ENCODE data around the gene MSL1. TPM values are rescaled to one million over a fixed set of nuclear protein-coding genes. Genes with fewer than 3 reads are reported as not detected.

MSL1 gene
- total RNA-seq: 100 to 1,000 TPM; 130 to 133 TPM
- 1 to 10 TPM; 6.0 to 8.3 TPM for polyA plus RNA-seq

- peak; percentile 82 to 91 (median 85) for DNase-seq
- H3K9me3 ChIP-seq (ENCODE audit: control insufficient read depth in 1 of 2, low read length in 2 of 2): no peaks in the 10 kb centered on the region
- Mint-ChIP-seq H3K36me3 (peaks cover 5 to 17% of the 10 kb centered on the region in 2 donors), H3K9me3 (peaks cover 0 to 5% (median 0%) of the 10 kb centered on the region in 8 donors), H3K27ac (peak within 1 kb of the TSS; percentile 78 to 92 (median 83)), H3K4me1 (peaks cover 17 to 47% (median 31%) of the 10 kb centered on the region in 4 donors), H3K27me3 (no peaks in the 10 kb centered on the region), H3K4me3 (peak within 1 kb of the TSS; percentile 76 to 96 (median 84))
- no peaks in the 10 kb centered on the region for H3K27me3 ChIP-seq (ENCODE audit: insufficient read depth, low read length)
- no peaks in the 10 kb centered on the region for H3K36me3 ChIP-seq (ENCODE audit: insufficient read depth, low read length)
- ChIA-PET POLR2A (ENCODE audit: partially characterized antibody) (interaction anchor here (0.6 to 14.4 kb wide), 18 partner anchors 10 to 141 kb away, joined by 3 to 178 read pairs (median 8); partner anchors contain the start of genes CASC3, MED24, NR1D1 and PSMD3), CTCF (ENCODE audit: partially characterized antibody) (interaction anchor here (0.8 to 7.6 kb wide), 7 partner anchors 8 to 52 kb away, joined by 3 to 95 read pairs (median 5); partner anchors contain the start of gene CASC3)
- intact Hi-C loops (cut with micrococcal nuclease): loop anchor here (1.0 kb wide), 4 partner anchors 8 to 47 kb away; partner anchors contain the start of gene CASC3
- H3K4me3 ChIP-seq (ENCODE audit: low read length in 2 of 2): peak within 1 kb of the TSS; percentile 86 to 98
- H3K27ac ChIP-seq (ENCODE audit: low read depth, low read length): peak within 1 kb of the TSS; percentile 78
- H3K4me1 ChIP-seq (ENCODE audit: insufficient read depth, low read length): peaks cover 35% of the 10 kb centered on the region
Observed at GRCh38 chr17:40121181-40122135, at the start of gene MSL1. MSL1 (plus strand) TSS chr17:40121971; CDS start chr17:40122613, 642 bp downstream.

- H3K27ac Mint-ChIP-seq: peak overlapping the region in 1 of 7 donors; percentile 48
- peaks cover 0 to 1% (median 0%) of the 10 kb centered on the region in 8 donors for H3K9me3 Mint-ChIP-seq
- ChIA-PET CTCF (ENCODE audit: partially characterized antibody) (interaction anchor here (1.2 to 26.4 kb wide), 4 partner anchors 8 to 35 kb away, joined by 3 to 543 read pairs (median 96); partner anchors contain the start of genes NR1D1 and THRA), POLR2A (ENCODE audit: partially characterized antibody) (interaction anchor here (0.9 to 15.8 kb wide), 4 partner anchors 9 to 68 kb away, joined by 3 to 304 read pairs (median 94); partner anchors contain the start of genes CASC3, NR1D1 and THRA)
- H3K36me3 ChIP-seq (ENCODE audit: insufficient read depth, low read length): no peaks in the 10 kb centered on the region
- H3K27me3 Mint-ChIP-seq: no peaks in the 10 kb centered on the region
- no peaks in the 10 kb centered on the region for H3K9me3 ChIP-seq (ENCODE audit: control insufficient read depth in 1 of 2, low read length in 2 of 2)
- DNase-seq: no peak
- H3K4me3 Mint-ChIP-seq: no peak overlapping the region
- H3K36me3 Mint-ChIP-seq: peaks cover 4 to 15% of the 10 kb centered on the region in 2 donors
- H3K4me1 Mint-ChIP-seq: peaks cover 44 to 77% (median 62%) of the 10 kb centered on the region in 4 donors
- H3K4me1 ChIP-seq (ENCODE audit: insufficient read depth, low read length): peaks cover 70% of the 10 kb centered on the region
- H3K4me3 ChIP-seq (ENCODE audit: low read length in 2 of 2): no peak overlapping the region
- H3K27me3 ChIP-seq (ENCODE audit: insufficient read depth, low read length): no peaks in the 10 kb centered on the region
- no peak overlapping the region for H3K27ac ChIP-seq (ENCODE audit: low read depth, low read length)
- intact Hi-C loops (cut with micrococcal nuclease): no loop called here
Observed at GRCh38 chr17:40072040-40072734, 49.6 kb upstream of the MSL1 start.

GRCh38 chr17:40072735-40073346 is 48.9 kb upstream of the MSL1 start:
- no peak for DNase-seq
- Histone ChIP-seq H3K27me3 (ENCODE audit: insufficient read depth, low read length) (no peaks in the 10 kb centered on the region), H3K36me3 (ENCODE audit: insufficient read depth, low read length) (no peaks in the 10 kb centered on the region), H3K9me3 (ENCODE audit: control insufficient read depth in 1 of 2, low read length in 2 of 2) (no peaks in the 10 kb centered on the region), H3K4me1 (ENCODE audit: insufficient read depth, low read length) (peaks cover 63% of the 10 kb centered on the region), H3K4me3 (ENCODE audit: low read length in 2 of 2) (no peak overlapping the region), H3K27ac (ENCODE audit: low read depth, low read length) (no peak overlapping the region)
- Mint-ChIP-seq H3K4me3 (no peak overlapping the region), H3K36me3 (peaks cover 6 to 21% of the 10 kb centered on the region in 2 donors), H3K27me3 (no peaks in the 10 kb centered on the region), H3K4me1 (peaks cover 38 to 71% (median 56%) of the 10 kb centered on the region in 4 donors), H3K27ac (peak overlapping the region in 3 of 7 donors; percentile 19 to 81 (median 61)), H3K9me3 (peaks cover 0 to 1% (median 0%) of the 10 kb centered on the region in 8 donors)
- intact Hi-C loops (cut with micrococcal nuclease): no loop called here
- POLR2A ChIA-PET (ENCODE audit: partially characterized antibody): interaction anchor here (0.8 to 15.8 kb wide), 5 partner anchors 10 to 68 kb away, joined by 3 to 304 read pairs (median 9); partner anchors contain the start of genes CASC3, NR1D1 and THRA
- CTCF ChIA-PET (ENCODE audit: partially characterized antibody): interaction anchor here (0.6 to 26.4 kb wide), 10 partner anchors 8 to 63 kb away, joined by 3 to 543 read pairs (median 20); partner anchors contain the start of genes MED24, NR1D1 and THRA

GRCh38 chr17:40073454-40074174 is 48.2 kb upstream of the MSL1 start:
- intact Hi-C loops (cut with micrococcal nuclease): loop anchor here (2.0 kb wide), 1 partner anchor 61 kb away; no protein-coding TSS in a partner anchor
- H3K36me3 Mint-ChIP-seq: peaks cover 8 to 24% of the 10 kb centered on the region in 2 donors

GRCh38 chr17:40074175-40074512 is 47.6 kb upstream of the MSL1 start:
- POLR2A ChIA-PET (ENCODE audit: partially characterized antibody): interaction anchor here (2.5 to 15.8 kb wide), 4 partner anchors 9 to 37 kb away, joined by 17 to 304 read pairs (median 98); partner anchors contain the start of gene NR1D1
- intact Hi-C loops (cut with micrococcal nuclease): loop anchor here (2.0 kb wide), 1 partner anchor 61 kb away; no protein-coding TSS in a partner anchor
- H3K4me3 Mint-ChIP-seq: no peak overlapping the region
- no peaks in the 10 kb centered on the region for H3K27me3 Mint-ChIP-seq
- Histone ChIP-seq H3K9me3 (ENCODE audit: control insufficient read depth in 1 of 2, low read length in 2 of 2) (no peaks in the 10 kb centered on the region), H3K27ac (ENCODE audit: low read depth, low read length) (no peak overlapping the region), H3K36me3 (ENCODE audit: insufficient read depth, low read length) (no peaks in the 10 kb centered on the region), H3K4me1 (ENCODE audit: insufficient read depth, low read length) (peaks cover 50% of the 10 kb centered on the region), H3K27me3 (ENCODE audit: insufficient read depth, low read length) (no peaks in the 10 kb centered on the region), H3K4me3 (ENCODE audit: low read length in 2 of 2) (no peak overlapping the region)
- H3K27ac Mint-ChIP-seq: peak overlapping the region in 6 of 7 donors; percentile 25 to 83 (median 78)
- peaks cover 29 to 57% (median 44%) of the 10 kb centered on the region in 4 donors for H3K4me1 Mint-ChIP-seq
- peaks cover 8 to 24% of the 10 kb centered on the region in 2 donors for H3K36me3 Mint-ChIP-seq
- DNase-seq: no peak
- CTCF ChIA-PET (ENCODE audit: partially characterized antibody): interaction anchor here (0.8 to 26.4 kb wide), 13 partner anchors 10 to 111 kb away, joined by 3 to 543 read pairs (median 18); partner anchors contain the start of genes MED24, NR1D1 and THRA
- peaks cover 0 to 1% (median 0%) of the 10 kb centered on the region in 8 donors for H3K9me3 Mint-ChIP-seq

More at GRCh38 chr17:40073454-40074174, 48.2 kb upstream of the MSL1 start:
- H3K4me1 Mint-ChIP-seq: peaks cover 32 to 63% (median 49%) of the 10 kb centered on the region in 4 donors
- H3K4me1 ChIP-seq (ENCODE audit: insufficient read depth, low read length): peaks cover 55% of the 10 kb centered on the region
- peak overlapping the region; percentile 47 to 83 (median 68) for H3K27ac Mint-ChIP-seq
- ChIA-PET CTCF (ENCODE audit: partially characterized antibody) (interaction anchor here (0.6 to 26.4 kb wide), 14 partner anchors 9 to 97 kb away, joined by 3 to 543 read pairs (median 8); partner anchors contain the start of genes MED24, NR1D1 and THRA), POLR2A (ENCODE audit: partially characterized antibody) (interaction anchor here (0.8 to 15.8 kb wide), 5 partner anchors 9 to 67 kb away, joined by 3 to 304 read pairs (median 17); partner anchors contain the start of genes CASC3 and NR1D1)
- H3K27ac ChIP-seq (ENCODE audit: low read depth, low read length): no peak overlapping the region
- peak overlapping the region in 2 of 8 donors; percentile 17 to 43 for H3K4me3 Mint-ChIP-seq
- peaks cover 0 to 1% (median 0%) of the 10 kb centered on the region in 8 donors for H3K9me3 Mint-ChIP-seq
- H3K36me3 ChIP-seq (ENCODE audit: insufficient read depth, low read length): no peaks in the 10 kb centered on the region
- DNase-seq: no peak
- no peaks in the 10 kb centered on the region for H3K9me3 ChIP-seq (ENCODE audit: control insufficient read depth in 1 of 2, low read length in 2 of 2)
- no peak overlapping the region for H3K4me3 ChIP-seq (ENCODE audit: low read length in 2 of 2)
- no peaks in the 10 kb centered on the region for H3K27me3 ChIP-seq (ENCODE audit: insufficient read depth, low read length)
- no peaks in the 10 kb centered on the region for H3K27me3 Mint-ChIP-seq
